Left forelimb (tissue), 1 donor: ENCODE measurements around the gene ACSS1.
A peak's percentile ranks its signal among the peaks of the same experiment; 100 is the strongest.

ENCODE experiments used
- DNase-seq: peaks from one replicate; pipeline ENCODE4 v3.0.0-alpha.2; 2018; ENCODE audit warnings: low spot score

The ACSS1 gene

GRCh38 chr20:25058051-25058846, at the start of gene ACSS1:
TSS of gene ACSS1 (minus strand) at chr20:25058139. CDS start at chr20:25058102, 37 bp downstream.
- peak; percentile 80 for DNase-seq

- no peak for DNase-seq
Measured at GRCh38 chr20:25103526-25103925, 45.6 kb upstream of the ACSS1 start.

- no peak for DNase-seq
Measured at GRCh38 chr20:25100914-25101313, 43.0 kb upstream of the ACSS1 start.

GRCh38 chr20:25099601-25100140, 41.7 kb upstream of the ACSS1 start:
- no peak for DNase-seq

- DNase-seq: no peak
Measured at GRCh38 chr20:25097498-25097897, 39.6 kb upstream of the ACSS1 start.

GRCh38 chr20:25090492-25091429, 32.8 kb upstream of the ACSS1 start:
- DNase-seq: no peak

GRCh38 chr20:25089662-25090061, 31.7 kb upstream of the ACSS1 start:
- no peak for DNase-seq

- DNase-seq: no peak
Measured at GRCh38 chr20:25089096-25089495, 31.2 kb upstream of the ACSS1 start.

GRCh38 chr20:25088267-25088666, 30.3 kb upstream of the ACSS1 start:
- DNase-seq: no peak

- no peak for DNase-seq
Measured at GRCh38 chr20:25087186-25087929, 29.4 kb upstream of the ACSS1 start.

- DNase-seq: no peak
Measured at GRCh38 chr20:25085756-25086495, 28.0 kb upstream of the ACSS1 start.

GRCh38 chr20:25084626-25085187, 26.8 kb upstream of the ACSS1 start:
- no peak for DNase-seq

- DNase-seq: peak; percentile 60
Measured at GRCh38 chr20:25083773-25084625, 26.1 kb upstream of the ACSS1 start.

- DNase-seq: no peak
Measured at GRCh38 chr20:25083141-25083772, 25.3 kb upstream of the ACSS1 start.

GRCh38 chr20:25082498-25082873, 24.5 kb upstream of the ACSS1 start:
- DNase-seq: no peak

- DNase-seq: peak; percentile 53
Measured at GRCh38 chr20:25081730-25082497, 24.0 kb upstream of the ACSS1 start, which contains the start of gene VSX1. TSS of gene VSX1 (minus strand) at chr20:25082141. CDS start at chr20:25082096, 45 bp downstream.

GRCh38 chr20:25081065-25081729, 23.3 kb upstream of the ACSS1 start:
- peak; percentile 58 for DNase-seq

GRCh38 chr20:25079171-25079570, 21.2 kb upstream of the ACSS1 start:
- DNase-seq: peak; percentile 30
